Body of pancreas (tissue), 4 donors: ENCODE measurements around the gene UBP1. TPM values are rescaled to one million over a fixed set of nuclear protein-coding genes. Genes with fewer than 3 reads are reported as not detected.

Experiments
- ATAC-seq: fragments of 150-250 bp; one replicate; pipeline ENCODE4 v1.9.1; 2016
- DNase-seq, 4 donors: peaks; one replicate each; pipeline ENCODE4 v3.0.0-alpha.2; 2019
- H3K27ac ChIP-seq, 4 donors: fragments of 200-600 bp; sonication (generic); 1 replicate in 3 of 4; 2 replicates in 1 of 4; pipeline versions ENCODE4 v1.5.1 to v1.6.1; 2016 to 2019; ENCODE audit warnings: mild to moderate bottlenecking in 1 of 4, mixed read lengths in 1 of 4, moderate library complexity in 1 of 4
- H3K27me3 ChIP-seq, 2 donors: fragments of 200-600 bp; sonication (generic); one replicate each; pipeline ENCODE4 v1.6.0; 2016; ENCODE audit warnings: mild to moderate bottlenecking in 1 of 2
- H3K36me3 ChIP-seq, 2 donors: fragments of 200-600 bp; sonication (generic); replicated peaks in 1 of 2; 2 replicates each; pipeline ENCODE4 v1.5.1; 2016; ENCODE audit warnings: low read depth in 2 of 2; ENCODE audit not compliant: insufficient read depth in 1 of 2
- H3K4me1 ChIP-seq: fragments of 200-600 bp; sonication (generic); one replicate; pipeline ENCODE4 v1.6.0; 2016
- H3K4me3 ChIP-seq, 2 donors: fragments of 200-600 bp; sonication (generic); 1 replicate in 1 of 2; 2 replicates in 1 of 2; pipeline ENCODE4 v1.5.1; 2016 to 2019
- H3K9me3 ChIP-seq, 3 donors: fragments of 200-600 bp; sonication (generic); 1 replicate in 2 of 3; 2 replicates in 1 of 3; pipeline ENCODE4 v1.5.1; 2016
- CTCF ChIP-seq, 7 experiments: fragments of 450-650 bp in 4 of 7; fragments of 200-600 bp in 3 of 7; sonication (generic) in 3 of 7; IDR thresholded peaks; one replicate each; pipeline ENCODE4 v1.5.1; 2016 to 2019; ENCODE audit warnings: antibody characterized with exemption in 7 of 7
- POLR2A ChIP-seq, 3 donors: fragments of 450-650 bp; IDR thresholded peaks; one replicate each; pipeline ENCODE4 v1.6.1; 2016; ENCODE audit warnings: antibody characterized with exemption in 3 of 3, mild to moderate bottlenecking in 2 of 3
- WGBS, 2 donors: methylation state at CpG; one replicate each; pipeline ENCODE4 v1.1.5; 2017; 5-methylcytosine and 5-hydroxymethylcytosine counted together
- intact Hi-C: fragments of 100-400 bp; cut with DNase I; formaldehyde crosslinking; loops from one replicate; pipeline ENCODE4 v1.15.1; 2023
- total RNA-seq, 2 donors: library from RNA; depleted of rRNA; stranded (reverse); fragments of >200 nt; gene quantifications; one replicate each; pipeline ENCODE4 v1.1.0, GENCODE V29; 2016

UBP1 gene
- total RNA-seq, 2 donors from 2014 or later = 41.5 to 121 TPM

GRCh38 chr3:33403756-33404155 is 36.4 kb downstream of the UBP1 start:
- no peaks in the 10 kb centered on the region for H3K4me1 ChIP-seq
- DNase-seq (no peak), ATAC-seq (no peak)
- H3K9me3 ChIP-seq = no peaks in the 10 kb centered on the region
- no peaks in the 10 kb centered on the region for H3K27me3 ChIP-seq
- H3K36me3 ChIP-seq = peaks cover 23 to 43% of the 10 kb centered on the region in 2 donors
- no peak overlapping the region for H3K27ac ChIP-seq
- TF ChIP-seq CTCF (IDR thresholded peaks at IDR 0.05) (no peak), POLR2A (IDR thresholded peaks at IDR 0.05) (no peak)
- H3K4me3 ChIP-seq = no peak overlapping the region
- 95% methylated on average over 6 of the region's 6 CpGs for WGBS, 2 donors
- intact Hi-C loops = no loop called here

GRCh38 chr3:33402936-33403335 is 37.3 kb downstream of the UBP1 start:
- Histone ChIP-seq H3K27ac (no peak overlapping the region), H3K36me3 (peaks cover 30 to 40% of the 10 kb centered on the region in 2 donors), H3K27me3 (no peaks in the 10 kb centered on the region), H3K9me3 (no peaks in the 10 kb centered on the region), H3K4me1 (no peaks in the 10 kb centered on the region), H3K4me3 (no peak overlapping the region)
- DNase-seq (no peak), ATAC-seq (no peak)
- intact Hi-C loops = no loop called here
- TF ChIP-seq POLR2A (IDR thresholded peaks at IDR 0.05) (no peak), CTCF (IDR thresholded peaks at IDR 0.05) (no peak)
- 96 to 97% methylated on average over 3 of the region's 3 CpGs for WGBS, 2 donors

- Histone ChIP-seq H3K9me3 (no peaks in the 10 kb centered on the region), H3K4me1 (no peaks in the 10 kb centered on the region), H3K36me3 (peaks cover 34 to 43% of the 10 kb centered on the region in 2 donors), H3K4me3 (no peak overlapping the region), H3K27me3 (no peaks in the 10 kb centered on the region), H3K27ac (no peak overlapping the region)
- intact Hi-C loops = no loop called here
- no peak for DNase-seq
- TF ChIP-seq POLR2A (IDR thresholded peaks at IDR 0.05) (no peak), CTCF (IDR thresholded peaks at IDR 0.05) (no peak)
- ATAC-seq = no peak
- WGBS, 2 donors = 82 to 97% methylated on average over 2 of the region's 2 CpGs
These were observed 38.4 kb downstream of the UBP1 start for GRCh38 chr3:33401781-33402180.

- no peak for DNase-seq
- H3K27ac ChIP-seq = no peak overlapping the region
- ATAC-seq = no peak
- TF ChIP-seq CTCF (IDR thresholded peaks at IDR 0.05) (no peak), POLR2A (IDR thresholded peaks at IDR 0.05) (no peak)
- peaks cover 38 to 46% of the 10 kb centered on the region in 2 donors for H3K36me3 ChIP-seq
- intact Hi-C loops = no loop called here
- no peaks in the 10 kb centered on the region for H3K27me3 ChIP-seq
- H3K4me1 ChIP-seq = no peaks in the 10 kb centered on the region
- H3K4me3 ChIP-seq = no peak overlapping the region
- H3K9me3 ChIP-seq = no peaks in the 10 kb centered on the region
- 98% methylated on average over 5 of the region's 5 CpGs for whole genome bisulfite sequencing, 2 donors
These were observed 41.8 kb downstream of the UBP1 start for GRCh38 chr3:33398410-33398809.

GRCh38 chr3:33395900-33396299 is 44.3 kb downstream of the UBP1 start:
- no peaks in the 10 kb centered on the region for H3K4me1 ChIP-seq
- no peaks in the 10 kb centered on the region for H3K27me3 ChIP-seq
- H3K4me3 ChIP-seq = no peak overlapping the region
- TF ChIP-seq CTCF (IDR thresholded peaks at IDR 0.05) (no peak), POLR2A (IDR thresholded peaks at IDR 0.05) (no peak)
- no peak for ATAC-seq
- no peaks in the 10 kb centered on the region for H3K9me3 ChIP-seq
- H3K27ac ChIP-seq = no peak overlapping the region
- WGBS, 2 donors = 84 to 91% methylated on average over 7 of the region's 7 CpGs
- DNase-seq = no peak
- intact Hi-C loops = no loop called here
- H3K36me3 ChIP-seq = peaks cover 31 to 45% of the 10 kb centered on the region in 2 donors
